Stimulated activated CD8-positive, alpha-beta memory T cell treated with anti-CD3 and anti-CD28 coated beads, Interleukin-12 subunit alpha, Interleukin-12 subunit beta, amount 100 ng/mL, for 24 hours (primary cell): ENCODE measurements around the gene MYO18A.

Experiments used
- DNase-seq: peaks from one replicate; pipeline ENCODE4 v3.0.0-alpha.2; 2020; ENCODE audit errors: extremely low read depth

MYO18A gene

DNA sequence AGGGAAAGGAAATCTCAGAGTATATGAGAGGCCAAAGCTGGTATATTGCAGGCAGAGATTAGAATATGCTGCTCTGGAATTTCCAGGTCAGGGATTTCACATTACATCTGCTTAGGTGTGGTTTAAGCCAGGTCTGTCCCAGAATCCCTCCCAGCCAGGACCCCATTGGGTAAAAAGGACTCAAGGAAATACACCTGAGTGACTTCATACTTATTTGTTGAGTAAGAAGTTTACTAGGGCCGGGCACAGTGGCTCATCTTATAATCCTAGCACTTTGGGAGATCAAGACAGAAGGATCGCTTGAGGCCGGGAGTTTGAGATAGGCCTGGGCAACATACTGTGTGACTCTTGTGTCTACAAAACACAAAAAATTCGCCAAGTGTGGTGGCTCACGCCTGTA, 130.0 kb downstream of the MYO18A start:
- DNase-seq: no peak

GRCh38 chr17:29049541-29050145, 130.6 kb downstream of the MYO18A start:
- no peak for DNase-seq

GRCh38 chr17:29048440-29049368, 131.5 kb downstream of the MYO18A start:
- DNase-seq: no peak

GRCh38 chr17:29046473-29046839, 133.7 kb downstream of the MYO18A start:
- DNase-seq: no peak

DNA sequence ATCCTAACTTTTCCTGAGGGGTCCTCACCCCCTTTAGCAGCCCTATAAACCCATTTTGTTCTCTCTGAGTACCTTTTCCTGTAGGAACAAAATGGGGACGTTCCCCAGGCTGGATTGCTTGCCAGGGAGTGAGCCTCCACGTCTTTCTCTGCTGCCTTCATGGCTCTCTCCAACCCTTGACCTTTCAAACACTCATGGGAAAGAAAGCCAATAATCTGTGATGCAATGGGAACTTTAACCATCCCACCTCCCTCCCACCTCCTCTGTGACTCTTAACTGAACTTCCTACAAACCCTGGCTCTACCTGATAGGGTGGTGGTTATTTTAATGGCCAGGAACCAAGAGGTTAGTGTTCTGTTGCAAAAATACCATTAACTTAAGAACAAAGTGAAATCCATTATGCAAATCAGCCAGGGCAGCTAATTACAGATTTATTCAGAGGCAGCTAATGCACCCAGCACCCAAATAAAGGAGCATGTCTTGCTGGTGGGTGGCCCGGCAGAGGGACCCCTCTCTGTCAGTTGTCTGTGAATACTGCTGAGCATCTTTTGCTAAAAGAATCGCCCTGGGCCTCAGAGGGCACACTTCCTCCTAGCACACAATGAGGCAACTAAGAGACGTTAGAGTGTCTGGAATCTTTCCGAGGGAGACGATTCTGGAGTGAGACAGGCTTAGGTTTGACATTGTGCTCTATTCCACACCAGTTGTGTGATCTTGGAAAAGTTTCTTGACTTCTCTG, 134.3 kb downstream of the MYO18A start:
- no peak for DNase-seq

DNA sequence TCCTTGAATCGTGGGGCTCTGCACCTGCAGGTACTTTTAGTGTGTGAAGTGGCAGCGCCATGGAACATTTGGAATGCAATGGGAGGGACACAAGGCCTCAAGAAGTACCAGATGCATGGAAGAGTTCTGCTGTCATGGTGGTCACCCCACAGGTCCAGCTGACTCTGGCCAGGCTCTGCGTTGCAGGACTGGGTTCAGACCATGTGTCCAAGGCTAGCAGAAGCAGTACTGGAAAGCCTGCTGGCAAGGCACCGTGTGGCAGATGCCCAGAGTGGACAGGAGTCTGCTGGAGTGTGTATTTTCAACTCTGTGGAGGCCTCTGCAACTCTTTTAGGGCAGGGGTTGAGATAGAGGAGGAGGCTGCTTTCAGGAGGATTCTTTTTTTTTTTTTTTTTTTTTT, 135.2 kb downstream of the MYO18A start:
- no peak for DNase-seq

- no peak for DNase-seq
Observed at GRCh38 chr17:29043539-29044145, 136.6 kb downstream of the MYO18A start.

DNA sequence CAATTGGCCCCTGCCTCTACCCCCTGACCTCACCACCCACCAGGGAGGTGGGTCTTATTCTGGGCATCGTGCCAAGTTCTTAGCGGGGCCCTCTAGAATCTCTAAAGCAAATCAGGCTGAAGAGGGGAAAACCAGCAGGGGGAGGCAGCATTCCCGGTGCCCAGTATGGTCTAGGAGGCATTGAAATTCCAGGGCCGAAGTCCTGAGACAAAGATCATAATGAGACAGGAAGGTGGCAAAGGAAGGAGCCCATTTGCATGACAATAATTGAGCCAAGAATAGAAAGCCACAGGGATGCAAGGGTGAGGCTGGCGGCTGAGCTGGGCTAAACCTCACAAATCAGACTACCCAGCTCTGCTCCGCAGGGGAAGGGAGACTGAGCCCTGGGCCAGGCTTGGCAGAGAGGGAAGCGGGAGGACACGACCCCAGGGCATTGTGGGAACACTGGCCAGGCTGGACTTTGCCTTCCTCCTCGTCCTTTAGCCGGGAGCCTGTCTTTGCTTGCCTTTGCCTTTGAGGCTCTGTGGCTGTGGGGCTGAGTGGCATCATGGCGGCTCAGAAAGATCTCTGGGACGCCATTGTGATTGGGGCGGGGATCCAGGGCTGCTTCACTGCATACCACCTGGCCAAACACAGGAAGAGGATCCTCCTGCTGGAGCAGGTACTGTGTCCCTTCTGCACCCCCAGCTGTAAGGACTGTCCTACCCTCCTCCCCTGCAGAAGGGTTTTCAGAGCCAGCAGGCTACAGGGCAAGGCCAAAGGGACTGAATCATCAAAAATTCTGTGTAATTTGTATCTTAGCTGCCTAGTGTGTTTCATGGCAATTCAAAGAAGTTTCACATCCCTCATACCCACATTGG, 137.3 kb downstream of the MYO18A start, which contains the start of gene PIPOX:
Gene PIPOX (plus strand): TSS at position 463 of the 860 bp plus-strand sequence. CDS start 85 bp downstream, at position 548.
- DNase-seq: no peak

DNA sequence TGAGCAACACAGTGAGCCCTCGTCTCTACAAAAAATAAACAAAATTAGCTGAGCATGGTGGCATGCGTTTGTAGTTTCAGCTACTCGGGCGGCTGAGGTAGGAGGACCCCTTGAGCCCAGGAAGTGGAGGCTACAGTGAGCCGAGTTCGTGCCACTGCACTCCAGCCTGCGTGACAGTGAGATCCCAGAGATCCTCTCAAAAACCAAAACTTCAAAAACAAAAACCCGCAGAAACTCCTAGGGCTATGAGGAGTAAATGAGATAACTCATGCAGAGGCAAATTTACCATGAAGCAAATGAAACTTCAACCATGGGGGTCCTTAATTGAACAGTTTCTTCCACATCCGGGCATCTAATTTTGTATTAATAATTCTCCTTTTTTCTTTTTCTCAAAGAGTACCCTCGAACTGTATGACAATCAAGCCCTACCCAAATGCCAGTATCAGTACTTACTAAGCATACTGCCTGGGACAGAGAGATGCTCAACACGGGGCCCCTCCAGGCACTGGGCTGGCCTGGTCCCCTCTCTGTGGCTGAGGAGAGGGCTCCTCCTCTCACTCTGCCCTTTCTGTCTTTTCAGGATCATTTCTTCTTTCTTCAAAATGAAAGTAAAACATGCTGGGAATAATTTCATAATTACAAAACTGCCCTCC, 138.0 kb downstream of the MYO18A start:
- DNase-seq: no peak

GRCh38 chr17:29041571-29041970, 138.6 kb downstream of the MYO18A start:
- no peak for DNase-seq

GRCh38 chr17:29041091-29041490, 139.1 kb downstream of the MYO18A start:
- no peak for DNase-seq

DNA sequence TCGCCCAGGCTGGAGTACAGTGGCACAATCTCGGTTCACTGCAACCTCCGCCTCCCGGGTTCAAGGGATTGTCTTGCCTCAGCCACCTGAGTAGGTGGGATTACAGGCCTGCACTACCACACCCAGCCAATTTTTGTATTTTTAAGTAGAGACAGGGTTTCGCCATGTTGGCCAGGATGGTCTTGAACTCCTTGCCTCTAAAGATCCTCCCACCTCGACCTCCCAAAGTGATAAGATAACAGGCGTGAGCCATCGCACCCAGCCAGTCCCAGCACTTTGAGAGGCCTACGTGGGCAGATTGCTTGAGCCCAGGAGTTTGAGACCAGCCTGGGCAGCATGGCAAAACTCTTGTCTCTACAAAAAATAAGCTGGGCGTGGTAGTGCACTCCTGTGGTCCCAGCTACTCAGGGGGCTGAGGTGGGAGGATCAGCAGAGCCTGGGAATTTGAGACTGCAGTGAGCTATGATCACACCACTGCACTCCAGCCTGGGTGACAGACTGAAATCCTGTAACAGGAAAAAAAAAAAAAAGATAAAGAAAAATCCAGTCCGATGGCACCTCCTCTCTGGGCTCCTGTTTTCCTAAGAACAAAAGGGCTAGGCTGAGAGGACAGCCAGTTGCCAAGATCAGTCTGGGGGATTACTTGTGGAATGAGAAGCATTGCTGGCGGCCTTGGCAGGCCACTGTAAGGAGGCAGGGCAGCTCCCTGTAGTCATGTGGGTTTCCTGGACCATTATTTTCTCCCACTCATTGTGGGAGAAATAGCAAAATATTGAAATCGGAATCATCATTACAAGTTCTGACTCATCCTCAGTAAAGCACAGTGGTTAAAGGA, 140.2 kb downstream of the MYO18A start:
- DNase-seq: no peak

DNA sequence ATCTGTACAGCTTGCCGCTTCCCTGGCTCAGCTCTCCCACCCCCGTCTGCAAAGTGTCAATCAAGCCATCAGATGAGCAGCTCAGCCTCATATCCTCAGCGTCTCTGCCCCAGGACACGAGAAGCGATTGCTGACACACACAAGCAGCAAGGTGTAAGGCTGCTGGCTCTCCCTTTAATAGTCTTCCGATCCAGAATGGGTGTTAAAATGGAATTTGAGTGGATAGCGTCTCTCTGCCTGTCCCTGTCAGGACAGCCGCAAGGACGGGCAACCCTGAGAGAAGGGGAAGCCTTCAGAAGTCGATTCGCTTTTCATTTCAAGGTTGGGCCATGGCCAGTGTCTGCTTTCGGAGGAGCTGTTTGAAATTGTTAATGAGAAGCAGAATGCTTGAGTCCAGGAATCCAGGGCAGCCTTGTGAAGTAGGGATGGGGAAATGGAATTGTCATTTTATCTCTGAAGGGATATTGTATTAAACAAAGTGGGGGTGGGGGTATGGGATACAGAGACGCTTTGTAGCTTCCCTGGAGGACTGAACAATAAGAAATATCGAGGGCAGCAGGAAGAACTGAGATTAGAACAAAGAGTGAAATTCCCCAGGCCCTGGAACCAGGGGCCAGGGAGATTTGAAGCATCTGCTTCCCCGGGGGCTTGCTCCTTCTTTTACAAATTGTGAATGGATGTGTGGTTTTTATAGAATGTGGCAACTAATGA, 142.0 kb downstream of the MYO18A start:
- no peak for DNase-seq

- no peak for DNase-seq
Observed at GRCh38 chr17:29037739-29038084, 142.5 kb downstream of the MYO18A start.

DNA sequence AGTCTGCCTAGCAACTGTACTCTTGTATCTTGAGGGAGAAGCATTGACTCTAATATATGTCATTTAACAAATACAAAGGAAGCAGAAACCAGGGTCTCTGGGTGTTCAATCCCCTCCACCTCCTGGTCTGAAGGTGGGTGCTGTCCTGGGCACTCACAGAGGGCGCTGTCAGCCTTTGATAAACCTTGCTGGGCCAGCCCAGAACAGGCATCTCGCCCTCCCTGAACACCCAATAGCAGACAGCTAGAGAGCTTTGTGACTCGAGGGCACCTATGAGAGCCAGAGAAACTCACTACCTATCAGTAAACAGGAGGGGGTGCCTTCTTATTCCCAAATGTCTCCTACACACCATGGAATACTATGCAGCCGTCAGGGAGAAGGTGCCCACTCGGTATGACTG, 143.6 kb downstream of the MYO18A start:
- DNase-seq: no peak

- no peak for DNase-seq
Observed at GRCh38 chr17:29034510-29034909, 145.7 kb downstream of the MYO18A start.

DNA sequence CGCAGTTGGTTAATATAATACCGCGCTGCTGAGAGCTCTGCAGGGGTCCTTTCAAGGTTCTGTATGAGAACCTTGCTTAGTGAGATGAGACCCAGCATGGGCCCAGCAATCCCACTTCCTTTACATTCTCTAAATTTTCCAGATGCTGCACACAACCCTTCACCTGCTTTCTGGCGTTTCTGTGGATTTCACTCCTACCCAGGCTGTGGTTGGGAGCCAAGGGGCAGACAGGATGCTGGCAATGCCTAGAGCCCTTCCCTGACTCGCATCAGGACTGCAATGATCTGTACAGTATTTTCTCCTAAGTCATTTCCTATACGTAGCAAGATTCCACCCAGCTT, 147.4 kb downstream of the MYO18A start:
- no peak for DNase-seq

GRCh38 chr17:29032013-29032856, 148.0 kb downstream of the MYO18A start:
- no peak for DNase-seq
